Calu3 (cell line): ENCODE data around the gene PIK3C2B. TPM values are rescaled to one million over a fixed set of nuclear protein-coding genes. Genes with fewer than 3 reads are reported as not detected.

Experiments used
- BruUV-seq: library from RNA; stranded (reverse); fragments of 400-500 nt; replicated peaks from 2 replicates; lab custom pipeline; 2021; lab: Mats Ljungman, UMichigan
- CTCF ChIA-PET: fragments of 300-600 bp; sonication (Branson Sonifier 250); formaldehyde crosslinking; loops from one replicate; lab custom pipeline; 2022; ENCODE audit warnings: antibody characterized with exemption; lab: Charles Lee
- DNase-seq: peaks from one replicate; pipeline ENCODE4 v3.0.0; 2022
- H3K27ac Mint-ChIP-seq: one replicate; pipeline ENCODE4 v1.8.0; 2022; ENCODE audit warnings: mixed read lengths; ENCODE audit not compliant: unreplicated experiment
- H3K27me3 Mint-ChIP-seq: one replicate; pipeline ENCODE4 v1.8.0; 2022; ENCODE audit warnings: mixed read lengths; ENCODE audit not compliant: unreplicated experiment
- H3K36me3 Mint-ChIP-seq: one replicate; pipeline ENCODE4 v1.8.0; 2022; ENCODE audit warnings: mild to moderate bottlenecking, moderate library complexity, mixed read lengths; ENCODE audit not compliant: insufficient read depth, unreplicated experiment
- H3K4me1 Mint-ChIP-seq: one replicate; pipeline ENCODE4 v1.8.0; 2022; ENCODE audit warnings: mild to moderate bottlenecking, low read depth, mixed read lengths; ENCODE audit not compliant: unreplicated experiment
- H3K4me3 Mint-ChIP-seq: one replicate; pipeline ENCODE4 v1.8.0; 2022; ENCODE audit warnings: mild to moderate bottlenecking, low read depth, moderate library complexity, mixed read lengths; ENCODE audit not compliant: unreplicated experiment
- H3K9me3 Mint-ChIP-seq: one replicate; pipeline ENCODE4 v1.8.0; 2022; ENCODE audit warnings: low read depth, mixed read lengths; ENCODE audit not compliant: unreplicated experiment
- intact Hi-C: fragments of 100-400 bp; cut with micrococcal nuclease; formaldehyde crosslinking; loops from one replicate; pipeline ENCODE4 v1.10.0; 2022; ENCODE audit not compliant: unreplicated experiment
- total RNA-seq: library from RNA; stranded (reverse); gene quantifications from 2 replicates; pipeline ENCODE4 v1.2.3, GENCODE V29; 2022
- TF ChIP-seq, protein P1 (sequence below): fragments of 200-600 bp; IDR thresholded peaks from one replicate; pipeline ENCODE4 v1.8.0; 2022; ENCODE audit warnings: antibody characterized with exemption; ENCODE audit not compliant: unreplicated experiment

The PIK3C2B gene
- total RNA-seq, 1 experiment from 2014 or later = 24.4 TPM

DNA sequence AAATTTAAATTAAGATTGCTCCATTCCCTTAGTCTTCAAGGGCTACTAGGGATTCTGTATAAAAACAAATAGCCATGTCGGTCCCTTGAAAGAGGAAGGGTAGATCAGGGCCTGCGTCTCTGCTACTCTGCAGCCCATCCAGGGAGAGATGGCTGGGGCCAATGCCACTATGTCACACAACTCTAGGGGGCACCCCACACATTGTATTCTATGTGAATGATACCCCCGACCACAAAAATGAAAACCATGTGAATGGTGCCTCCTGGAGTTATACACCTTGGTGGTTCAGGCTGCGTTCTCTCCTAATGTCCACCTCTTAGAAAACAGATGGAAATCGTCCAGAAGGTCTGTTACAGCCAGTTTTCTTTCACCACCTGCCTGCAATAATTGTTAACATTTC is 18.0 kb downstream of the PIK3C2B start:
- TF ChIP-seq, protein P1, sequence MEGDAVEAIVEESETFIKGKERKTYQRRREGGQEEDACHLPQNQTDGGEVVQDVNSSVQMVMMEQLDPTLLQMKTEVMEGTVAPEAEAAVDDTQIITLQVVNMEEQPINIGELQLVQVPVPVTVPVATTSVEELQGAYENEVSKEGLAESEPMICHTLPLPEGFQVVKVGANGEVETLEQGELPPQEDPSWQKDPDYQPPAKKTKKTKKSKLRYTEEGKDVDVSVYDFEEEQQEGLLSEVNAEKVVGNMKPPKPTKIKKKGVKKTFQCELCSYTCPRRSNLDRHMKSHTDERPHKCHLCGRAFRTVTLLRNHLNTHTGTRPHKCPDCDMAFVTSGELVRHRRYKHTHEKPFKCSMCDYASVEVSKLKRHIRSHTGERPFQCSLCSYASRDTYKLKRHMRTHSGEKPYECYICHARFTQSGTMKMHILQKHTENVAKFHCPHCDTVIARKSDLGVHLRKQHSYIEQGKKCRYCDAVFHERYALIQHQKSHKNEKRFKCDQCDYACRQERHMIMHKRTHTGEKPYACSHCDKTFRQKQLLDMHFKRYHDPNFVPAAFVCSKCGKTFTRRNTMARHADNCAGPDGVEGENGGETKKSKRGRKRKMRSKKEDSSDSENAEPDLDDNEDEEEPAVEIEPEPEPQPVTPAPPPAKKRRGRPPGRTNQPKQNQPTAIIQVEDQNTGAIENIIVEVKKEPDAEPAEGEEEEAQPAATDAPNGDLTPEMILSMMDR = no peak
- CTCF ChIA-PET = interaction anchor here (1.9 kb wide), 1 partner anchor 32 kb away, joined by 7 read pairs; no protein-coding TSS in a partner anchor
- intact Hi-C loops = no loop called here
- H3K27ac Mint-ChIP-seq = no peak overlapping the region
- H3K4me1 Mint-ChIP-seq = peaks cover 42% of the 10 kb centered on the region
- no peak overlapping the region for H3K4me3 Mint-ChIP-seq
- peaks cover 11% of the 10 kb centered on the region for H3K36me3 Mint-ChIP-seq
- no peak for DNase-seq
- H3K9me3 Mint-ChIP-seq = peaks cover 3% of the 10 kb centered on the region
- no peaks in the 10 kb centered on the region for H3K27me3 Mint-ChIP-seq
- no TSS peak for BruUV-seq

GRCh38 chr1:204475656-204476432 is 18.8 kb downstream of the PIK3C2B start:
- Mint-ChIP-seq H3K27me3 (no peaks in the 10 kb centered on the region), H3K36me3 (peaks cover 11% of the 10 kb centered on the region), H3K4me1 (peaks cover 41% of the 10 kb centered on the region), H3K27ac (no peak overlapping the region), H3K9me3 (peaks cover 3% of the 10 kb centered on the region), H3K4me3 (no peak overlapping the region)
- TF ChIP-seq, protein P1 = no peak
- CTCF ChIA-PET = no interaction called here
- DNase-seq = no peak
- BruUV-seq = no TSS peak
- intact Hi-C loops = no loop called here

DNA sequence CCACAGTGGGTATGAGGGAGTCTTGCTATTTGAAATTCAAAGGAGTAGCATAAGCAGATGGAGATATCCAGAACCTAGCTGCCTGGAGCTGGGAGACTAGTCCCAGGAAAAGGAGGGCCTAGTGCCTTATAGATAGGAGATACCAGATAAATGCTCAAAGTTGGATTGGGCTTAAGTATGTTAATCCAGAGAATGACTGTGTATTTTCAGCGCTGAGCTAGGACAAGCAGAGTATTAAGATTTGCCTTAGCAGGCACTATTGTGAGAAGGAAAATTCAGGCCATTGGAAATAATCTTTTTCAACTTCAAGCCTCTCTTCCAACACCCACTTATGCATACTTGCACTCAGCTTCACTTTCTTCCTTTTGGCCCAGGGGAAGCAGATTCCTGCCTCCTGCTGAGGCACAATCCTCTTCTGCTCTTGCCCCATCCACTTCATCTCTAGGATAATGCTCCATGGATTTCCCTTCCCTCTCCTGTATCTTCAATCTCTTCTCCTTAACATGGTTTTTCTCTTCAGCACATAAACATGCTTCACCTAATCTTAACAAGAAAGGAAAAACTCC is 21.1 kb downstream of the PIK3C2B start:
- Mint-ChIP-seq H3K9me3 (peaks cover 3% of the 10 kb centered on the region), H3K27ac (no peak overlapping the region), H3K4me1 (peaks cover 17% of the 10 kb centered on the region), H3K4me3 (no peak overlapping the region), H3K36me3 (no peaks in the 10 kb centered on the region), H3K27me3 (no peaks in the 10 kb centered on the region)
- no peak for DNase-seq
- CTCF ChIA-PET = interaction anchor here (0.7 kb wide), 1 partner anchor 23 kb away, joined by 3 read pairs; no protein-coding TSS in a partner anchor
- intact Hi-C loops = no loop called here
- no TSS peak for BruUV-seq
- TF ChIP-seq, protein P1 = no peak

DNA sequence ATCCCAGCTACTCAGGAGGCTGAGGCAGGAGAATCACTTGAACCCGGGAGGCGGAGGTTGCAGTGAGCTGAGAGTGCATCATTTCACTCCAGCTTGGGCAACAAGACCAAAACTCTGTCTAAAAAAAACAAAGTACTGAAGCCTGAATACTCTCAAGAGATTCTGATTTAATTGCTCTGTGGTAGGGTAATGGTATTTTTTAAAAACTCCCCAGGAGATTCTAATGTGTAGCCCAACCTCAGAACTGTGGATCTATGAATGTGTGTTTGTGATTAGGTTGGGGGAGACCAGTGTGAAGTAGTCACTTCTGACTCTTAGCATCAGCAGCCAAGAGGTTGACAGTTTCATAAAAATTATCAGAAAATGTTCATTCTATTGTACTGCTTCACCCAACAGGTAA is 21.9 kb downstream of the PIK3C2B start:
- Mint-ChIP-seq H3K27me3 (no peaks in the 10 kb centered on the region), H3K4me3 (no peak overlapping the region), H3K4me1 (peaks cover 9% of the 10 kb centered on the region), H3K36me3 (no peaks in the 10 kb centered on the region), H3K27ac (no peak overlapping the region), H3K9me3 (peaks cover 3% of the 10 kb centered on the region)
- no TSS peak for BruUV-seq
- CTCF ChIA-PET = no interaction called here
- intact Hi-C loops = no loop called here
- no peak for DNase-seq
- TF ChIP-seq, protein P1 = no peak
